Tibial artery (tissue), 4 donors: ENCODE results near the gene NLRP3.
"Not testable (repeated sequence)": the region's sequence is repeated elsewhere in the genome, so short reads cannot be mapped to it uniquely, and the experiment has no call there.

ENCODE experiments used
- DNase-seq, 2 donors: peaks; one replicate each; pipeline ENCODE4 v3.0.0-alpha.2; 2019
- H3K27ac ChIP-seq, 2 donors: fragments of 200-600 bp; sonication (generic) in 1 of 2; 1 replicate in 1 of 2; 2 replicates in 1 of 2; pipeline ENCODE4 v1.5.1; 2018 to 2019; ENCODE audit warnings: mild to moderate bottlenecking in 1 of 2
- H3K27me3 ChIP-seq, 2 donors: fragments of 200-600 bp; sonication (generic) in 1 of 2; one replicate each; pipeline versions ENCODE4 v1.5.1 to v1.6.0; 2016 to 2019
- H3K36me3 ChIP-seq, 3 donors: fragments of 200-600 bp; sonication (generic) in 2 of 3; one replicate each; pipeline ENCODE4 v1.5.1; 2016 to 2019; ENCODE audit warnings: mild to moderate bottlenecking in 2 of 3
- H3K4me1 ChIP-seq, 4 donors: fragments of 200-600 bp; sonication (generic) in 2 of 4; 1 replicate in 3 of 4; 2 replicates in 1 of 4; pipeline ENCODE4 v1.5.1; 2016 to 2019
- H3K4me3 ChIP-seq, 2 donors: fragments of 200-600 bp; sonication (generic) in 1 of 2; 1 replicate in 1 of 2; 2 replicates in 1 of 2; pipeline ENCODE4 v1.5.1; 2018 to 2019; ENCODE audit warnings: mild to moderate bottlenecking in 2 of 2
- H3K9me3 ChIP-seq, 3 donors: fragments of 200-600 bp; sonication (generic) in 1 of 3; one replicate each; pipeline ENCODE4 v1.5.1; 2016 to 2019
- intact Hi-C: fragments of 100-400 bp; cut with DNase I; formaldehyde crosslinking; loops from one replicate; pipeline ENCODE4 v1.15.0; 2023; ENCODE audit warnings: low total_unique reads
- TF ChIP-seq, protein P1 (sequence below), 2 experiments: fragments of 200-600 bp in 1 of 2; fragments of 450-650 bp in 1 of 2; IDR thresholded peaks; one replicate each; pipeline ENCODE4 v1.5.1; 2017 to 2019; ENCODE audit warnings: antibody characterized with exemption in 2 of 2, mild to moderate bottlenecking in 1 of 2, moderate library complexity in 1 of 2

Gene NLRP3

DNA sequence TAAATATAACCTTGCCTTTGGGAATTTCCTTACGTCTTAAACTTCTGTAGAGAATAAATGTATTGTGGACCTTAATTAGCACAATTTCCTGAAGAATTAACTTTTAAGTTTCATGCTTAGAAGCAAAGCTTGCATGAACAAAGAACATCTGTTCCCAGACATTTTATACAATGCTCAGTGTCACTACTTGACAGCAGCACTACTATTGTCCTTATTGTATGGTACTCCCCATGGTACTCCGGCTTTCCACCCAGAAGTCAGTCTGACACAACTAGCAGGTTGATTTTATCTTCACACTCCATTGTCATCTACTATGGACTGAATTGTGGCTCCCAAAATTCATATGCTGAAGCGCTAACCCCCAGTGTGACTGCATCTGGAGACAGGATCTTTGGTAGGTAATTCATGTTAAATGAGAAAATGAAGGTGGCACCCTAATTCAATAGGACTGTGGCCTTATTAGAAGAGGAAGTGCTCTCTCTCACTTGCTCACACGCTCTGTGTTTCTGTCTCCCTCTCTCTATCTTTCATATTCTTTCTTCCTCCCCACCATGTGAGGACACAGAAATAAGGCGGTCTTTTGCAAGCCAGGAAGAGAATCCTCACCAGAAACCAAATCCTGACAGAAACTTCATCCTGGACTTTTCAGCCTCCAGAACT is 52.6 kb downstream of the NLRP3 start:
- DNase-seq: no peak
- no peak overlapping the region for H3K4me3 ChIP-seq
- H3K27me3 ChIP-seq: no peaks in the 10 kb centered on the region
- intact Hi-C loops: no loop called here
- H3K27ac ChIP-seq: no peak overlapping the region
- no peaks in the 10 kb centered on the region for H3K36me3 ChIP-seq
- no peaks in the 10 kb centered on the region for H3K9me3 ChIP-seq
- H3K4me1 ChIP-seq: no peaks in the 10 kb centered on the region
- TF ChIP-seq, protein P1, sequence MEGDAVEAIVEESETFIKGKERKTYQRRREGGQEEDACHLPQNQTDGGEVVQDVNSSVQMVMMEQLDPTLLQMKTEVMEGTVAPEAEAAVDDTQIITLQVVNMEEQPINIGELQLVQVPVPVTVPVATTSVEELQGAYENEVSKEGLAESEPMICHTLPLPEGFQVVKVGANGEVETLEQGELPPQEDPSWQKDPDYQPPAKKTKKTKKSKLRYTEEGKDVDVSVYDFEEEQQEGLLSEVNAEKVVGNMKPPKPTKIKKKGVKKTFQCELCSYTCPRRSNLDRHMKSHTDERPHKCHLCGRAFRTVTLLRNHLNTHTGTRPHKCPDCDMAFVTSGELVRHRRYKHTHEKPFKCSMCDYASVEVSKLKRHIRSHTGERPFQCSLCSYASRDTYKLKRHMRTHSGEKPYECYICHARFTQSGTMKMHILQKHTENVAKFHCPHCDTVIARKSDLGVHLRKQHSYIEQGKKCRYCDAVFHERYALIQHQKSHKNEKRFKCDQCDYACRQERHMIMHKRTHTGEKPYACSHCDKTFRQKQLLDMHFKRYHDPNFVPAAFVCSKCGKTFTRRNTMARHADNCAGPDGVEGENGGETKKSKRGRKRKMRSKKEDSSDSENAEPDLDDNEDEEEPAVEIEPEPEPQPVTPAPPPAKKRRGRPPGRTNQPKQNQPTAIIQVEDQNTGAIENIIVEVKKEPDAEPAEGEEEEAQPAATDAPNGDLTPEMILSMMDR (IDR thresholded peaks at IDR 0.05): no peak

DNA sequence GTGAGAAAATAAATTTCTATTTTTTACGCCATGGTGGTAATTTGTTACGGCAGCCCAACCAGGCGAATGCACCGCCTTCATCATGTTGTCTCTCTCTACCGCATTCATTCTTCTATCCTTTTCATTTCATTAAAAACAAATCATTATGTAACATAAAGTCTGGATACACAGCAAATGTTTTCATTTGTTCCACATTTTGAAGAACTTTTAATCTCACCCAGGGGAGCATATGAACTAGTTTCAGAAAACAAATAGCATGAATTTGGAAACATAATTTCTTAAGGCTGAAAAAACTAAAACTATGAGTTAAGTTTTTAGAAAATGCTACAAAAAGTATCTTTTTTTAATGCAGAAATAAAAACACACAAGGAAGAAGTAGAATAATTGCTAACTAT is 53.2 kb downstream of the NLRP3 start:
- Histone ChIP-seq H3K36me3 (no peaks in the 10 kb centered on the region), H3K4me1 (no peaks in the 10 kb centered on the region), H3K4me3 (no peak overlapping the region), H3K27me3 (no peaks in the 10 kb centered on the region), H3K9me3 (no peaks in the 10 kb centered on the region), H3K27ac (no peak overlapping the region)
- intact Hi-C loops: no loop called here
- DNase-seq: no peak
- TF ChIP-seq, protein P1 (IDR thresholded peaks at IDR 0.05): no peak

DNA sequence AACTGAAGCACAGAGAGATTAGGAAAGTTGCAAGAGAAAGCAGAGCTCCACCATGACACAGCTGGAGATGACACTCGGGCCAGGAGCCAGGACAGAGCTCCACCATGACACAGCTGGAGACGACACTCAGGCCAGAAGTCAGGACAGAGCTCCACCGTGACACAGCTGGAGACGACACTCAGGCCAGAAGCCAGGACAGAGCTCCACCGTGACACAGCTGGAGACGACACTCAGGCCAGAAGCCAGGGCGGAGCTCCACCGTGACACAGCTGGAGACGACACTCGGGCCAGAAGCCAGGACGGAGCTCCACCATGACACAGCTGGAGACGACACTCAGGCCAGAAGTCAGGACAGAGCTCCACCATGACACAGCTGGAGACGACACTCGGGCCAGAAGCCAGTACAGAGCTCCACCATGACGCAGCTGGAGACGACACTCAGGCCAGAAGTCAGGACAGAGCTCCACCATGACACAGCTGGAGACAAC is 55.0 kb downstream of the NLRP3 start:
- H3K27ac ChIP-seq, H3K4me1 ChIP-seq, H3K9me3 ChIP-seq, H3K27me3 ChIP-seq, DNase-seq, H3K36me3 ChIP-seq, H3K4me3 ChIP-seq, intact Hi-C loops: not testable (repeated sequence)

DNA sequence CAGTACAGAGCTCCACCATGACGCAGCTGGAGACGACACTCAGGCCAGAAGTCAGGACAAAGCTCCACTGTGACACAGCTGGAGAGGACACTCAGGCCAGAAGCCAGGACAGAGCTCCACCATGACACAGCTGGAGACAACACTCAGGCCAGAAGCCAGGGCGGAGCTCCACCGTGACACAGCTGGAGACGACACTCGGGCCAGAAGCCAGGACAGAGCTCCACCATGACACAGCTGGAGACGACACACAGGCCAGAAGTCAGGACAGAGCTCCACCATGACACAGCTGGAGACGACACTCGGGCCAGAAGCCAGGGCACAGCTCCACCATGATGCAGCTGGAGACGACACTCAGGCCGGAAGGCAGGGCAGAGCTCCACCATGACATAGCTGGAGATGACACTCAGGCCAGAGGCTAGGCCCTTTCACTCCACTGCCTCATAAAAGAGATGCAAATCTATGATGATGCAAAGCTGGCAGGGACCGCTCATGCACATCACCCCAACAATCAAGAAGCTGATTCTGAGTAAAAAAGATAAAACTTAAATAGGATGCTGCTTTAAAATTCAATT is 55.6 kb downstream of the NLRP3 start:
- intact Hi-C loops: no loop called here
- Histone ChIP-seq H3K4me1 (no peaks in the 10 kb centered on the region), H3K9me3 (peaks cover 0 to 6% (median 0%) of the 10 kb centered on the region in 3 donors), H3K36me3 (no peaks in the 10 kb centered on the region), H3K27me3 (no peaks in the 10 kb centered on the region), H3K27ac (no peak overlapping the region), H3K4me3 (no peak overlapping the region)
- TF ChIP-seq, protein P1 (IDR thresholded peaks at IDR 0.05): no peak
- no peak for DNase-seq

DNA sequence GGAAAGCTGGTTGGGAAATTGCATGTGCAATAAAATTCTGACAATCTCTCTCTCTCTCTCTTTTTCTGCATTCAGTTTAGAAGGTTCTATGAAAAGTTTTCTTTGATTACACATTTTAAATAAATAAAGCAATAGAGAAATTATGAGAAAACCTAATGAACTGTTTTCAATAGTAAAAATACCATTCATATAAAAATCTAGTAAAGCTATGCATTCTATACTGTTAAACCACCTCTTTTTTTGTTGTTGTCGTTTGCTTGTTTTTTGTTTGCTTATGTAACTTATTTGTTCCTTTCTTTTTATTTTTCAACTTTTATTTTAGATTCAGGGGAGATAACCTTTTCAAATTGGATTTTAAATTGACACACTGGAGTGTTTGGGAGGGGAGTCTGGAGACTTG is 56.1 kb downstream of the NLRP3 start:
- DNase-seq: no peak
- no peaks in the 10 kb centered on the region for H3K4me1 ChIP-seq
- no peaks in the 10 kb centered on the region for H3K36me3 ChIP-seq
- intact Hi-C loops: no loop called here
- H3K27ac ChIP-seq: no peak overlapping the region
- H3K27me3 ChIP-seq: no peaks in the 10 kb centered on the region
- H3K4me3 ChIP-seq: no peak overlapping the region
- peaks cover 0 to 6% (median 0%) of the 10 kb centered on the region in 3 donors for H3K9me3 ChIP-seq
- TF ChIP-seq, protein P1 (IDR thresholded peaks at IDR 0.05): no peak

DNA sequence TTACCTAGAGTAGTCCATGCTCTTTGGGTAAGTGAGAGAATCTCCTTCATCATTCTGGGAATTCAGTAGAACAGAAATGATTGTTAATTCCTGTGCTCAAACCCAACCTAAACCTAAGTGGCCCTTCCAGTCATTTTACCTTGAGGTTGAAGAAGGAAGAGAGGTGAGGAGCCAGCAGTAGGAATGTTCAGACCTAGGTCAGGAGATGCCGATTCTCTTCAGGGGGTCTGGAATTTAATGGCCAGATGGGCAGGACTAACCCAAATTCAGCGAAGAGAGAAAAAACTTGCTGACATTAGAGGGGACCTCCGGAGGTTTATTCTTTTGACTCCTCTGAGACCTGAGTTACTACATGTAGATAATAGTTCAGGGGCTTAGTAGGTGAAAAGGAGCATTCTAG is 58.4 kb downstream of the NLRP3 start:
- TF ChIP-seq, protein P1 (IDR thresholded peaks at IDR 0.05): no peak
- Histone ChIP-seq H3K9me3 (peaks cover 0 to 6% (median 0%) of the 10 kb centered on the region in 3 donors), H3K4me3 (no peak overlapping the region), H3K36me3 (no peaks in the 10 kb centered on the region), H3K4me1 (no peaks in the 10 kb centered on the region), H3K27me3 (no peaks in the 10 kb centered on the region), H3K27ac (no peak overlapping the region)
- DNase-seq: no peak
- intact Hi-C loops: no loop called here
